HEK293 (cell line): ENCODE data around the gene DNAJC10.

Experiments
- CTCF ChIA-PET: fragments of 350-600 bp; formaldehyde crosslinking; extraction: SDS; loops from one replicate; lab custom pipeline; 2021; ENCODE audit warnings: antibody characterized with exemption; lab: Yijun Ruan, JAX
- POLR2A ChIA-PET: fragments of 300-600 bp; formaldehyde crosslinking; extraction: SDS; loops from one replicate; lab custom pipeline; 2020; ENCODE audit warnings: antibody characterized with exemption, inconsistent platforms; lab: Yijun Ruan, JAX
- H3K27ac ChIP-seq: fragments of 200-500 bp; sonication (Bioruptor generic); 2 replicates; pipeline ENCODE4 v1.5.1; 2014; ENCODE audit warnings: low read depth, low read length, control low read depth, inconsistent platforms; ENCODE audit errors: extremely low read depth
- H3K36me3 ChIP-seq, 2 experiments: fragments of 200-500 bp in 1 of 2; sonication (Bioruptor generic) in 1 of 2; 1 replicate in 1 of 2; 2 replicates in 1 of 2; pipeline ENCODE4 v1.5.1; 2014 to 2017; ENCODE audit warnings: inconsistent platforms in 2 of 2, low read length in 2 of 2; ENCODE audit not compliant: control insufficient read depth in 2 of 2, insufficient read depth in 1 of 2
- H3K4me1 ChIP-seq: fragments of 200-500 bp; sonication (Bioruptor generic); 2 replicates; pipeline ENCODE4 v1.5.1; 2014; ENCODE audit warnings: mild to moderate bottlenecking, low read length, inconsistent platforms; ENCODE audit not compliant: control insufficient read depth, insufficient read depth
- H3K4me3 ChIP-seq: 2 replicates; pipeline ENCODE4 v1.5.1; 2011; ENCODE audit warnings: low read depth, mild to moderate bottlenecking, control low read depth, low read length, moderate library complexity
- H3K9me3 ChIP-seq: fragments of 200-500 bp; sonication (Bioruptor generic); 2 replicates; pipeline ENCODE4 v1.5.1; 2014; ENCODE audit warnings: low read depth, low read length, inconsistent platforms; ENCODE audit not compliant: control insufficient read depth, insufficient read depth
- CTCF ChIP-seq: fragments of 450-650 bp; formaldehyde crosslinking; IDR thresholded peaks from 2 replicates; pipeline ENCODE4 v1.5.1; 2016; ENCODE audit warnings: missing biosample characterization, missing genetic modification characterization
- KLF17 ChIP-seq: fragments of 450-650 bp; formaldehyde crosslinking; IDR thresholded peaks from 2 replicates; pipeline ENCODE4 v1.5.1; 2016; ENCODE audit warnings: missing biosample characterization, missing genetic modification characterization
- PATZ1 ChIP-seq: fragments of 450-650 bp; formaldehyde crosslinking; IDR thresholded peaks from 2 replicates; pipeline ENCODE4 v1.5.1; 2016; ENCODE audit warnings: missing biosample characterization, missing genetic modification characterization
- REST ChIP-seq: fragments of 450-650 bp; formaldehyde crosslinking; IDR thresholded peaks from 2 replicates; pipeline ENCODE4 v1.5.1; 2016; ENCODE audit warnings: missing biosample characterization, missing genetic modification characterization
- ZNF16 ChIP-seq: fragments of 450-650 bp; formaldehyde crosslinking; IDR thresholded peaks from 2 replicates; pipeline ENCODE4 v1.5.1; 2016; ENCODE audit warnings: low read depth, missing biosample characterization, missing genetic modification characterization
- ZNF19 ChIP-seq: fragments of 450-650 bp; formaldehyde crosslinking; IDR thresholded peaks from 2 replicates; pipeline ENCODE4; 2016; ENCODE audit warnings: missing biosample characterization, missing genetic modification characterization, low read depth
- ZNF211 ChIP-seq: fragments of 450-650 bp; formaldehyde crosslinking; IDR thresholded peaks from 2 replicates; pipeline ENCODE4 v1.5.1; 2016; ENCODE audit warnings: low read depth, missing biosample characterization, missing genetic modification characterization
- ZNF239 ChIP-seq: fragments of 450-650 bp; formaldehyde crosslinking; IDR thresholded peaks from 2 replicates; pipeline ENCODE4 v1.5.1; 2016; ENCODE audit warnings: missing biosample characterization, missing genetic modification characterization
- ZNF335 ChIP-seq: fragments of 450-650 bp; formaldehyde crosslinking; conservative IDR thresholded peaks from 2 replicates; pipeline ENCODE4 v1.5.1; 2016; ENCODE audit warnings: missing biosample characterization, missing genetic modification characterization
- ZNF404 ChIP-seq: fragments of 450-650 bp; formaldehyde crosslinking; IDR thresholded peaks from 2 replicates; pipeline ENCODE4 v1.5.1; 2017; ENCODE audit warnings: missing biosample characterization, missing genetic modification characterization
- ZNF473 ChIP-seq: fragments of 450-650 bp; formaldehyde crosslinking; IDR thresholded peaks from 2 replicates; pipeline ENCODE4 v1.5.1; 2017; ENCODE audit warnings: missing biosample characterization, missing genetic modification characterization
- ZNF48 ChIP-seq: fragments of 450-650 bp; formaldehyde crosslinking; IDR thresholded peaks from 2 replicates; pipeline ENCODE4 v1.5.1; 2016; ENCODE audit warnings: missing biosample characterization, missing genetic modification characterization
- ZNF548 ChIP-seq: fragments of 450-650 bp; formaldehyde crosslinking; IDR thresholded peaks from 2 replicates; pipeline ENCODE4 v1.5.1; 2016; ENCODE audit warnings: missing biosample characterization, missing genetic modification characterization
- ZNF621 ChIP-seq: fragments of 450-650 bp; formaldehyde crosslinking; IDR thresholded peaks from 2 replicates; pipeline ENCODE4 v1.5.1; 2017; ENCODE audit warnings: missing biosample characterization, missing genetic modification characterization
- ZNF624 ChIP-seq: fragments of 450-650 bp; formaldehyde crosslinking; IDR thresholded peaks from 2 replicates; pipeline ENCODE4 v1.5.1; 2017; ENCODE audit warnings: missing biosample characterization, missing genetic modification characterization
- ZNF645 ChIP-seq: fragments of 450-650 bp; formaldehyde crosslinking; IDR thresholded peaks from 2 replicates; pipeline ENCODE4; 2016; ENCODE audit warnings: missing biosample characterization, missing genetic modification characterization
- ZNF658 ChIP-seq: fragments of 450-650 bp; formaldehyde crosslinking; IDR thresholded peaks from 2 replicates; pipeline ENCODE4; 2016; ENCODE audit warnings: missing biosample characterization, missing genetic modification characterization

DNAJC10 gene

GRCh38 chr2:182672466-182673165 lies 43.4 kb upstream of the DNAJC10 start:
- Histone ChIP-seq H3K27ac (no peak overlapping the region), H3K4me3 (no peak overlapping the region), H3K36me3 (no peaks in the 10 kb centered on the region), H3K9me3 (no peaks in the 10 kb centered on the region), H3K4me1 (peaks cover 9% of the 10 kb centered on the region)
- TF ChIP-seq ZNF335 (tag by site-specific recombination) (peak; percentile 44; the same call in 1 of the 2 replicates), REST (tag by site-specific recombination) (no peak), ZNF19 (no peak), ZNF658 (no peak)
- CTCF ChIA-PET = interaction anchor here (0.5 to 0.7 kb wide), 2 partner anchors 12 to 102 kb away, joined by 3 read pairs; no protein-coding TSS in a partner anchor
- POLR2A ChIA-PET = no interaction called here

GRCh38 chr2:182680837-182681236 lies 35.2 kb upstream of the DNAJC10 start:
- no peak overlapping the region for H3K27ac ChIP-seq
- POLR2A ChIA-PET = no interaction called here
- no peaks in the 10 kb centered on the region for H3K4me1 ChIP-seq
- CTCF ChIA-PET = no interaction called here
- no peak overlapping the region for H3K4me3 ChIP-seq
- H3K36me3 ChIP-seq = no peaks in the 10 kb centered on the region
- TF ChIP-seq PATZ1 (tag by site-specific recombination) (no peak), ZNF621 (tag by site-specific recombination) (no peak), ZNF645 (tag by site-specific recombination) (no peak), ZNF48 (tag by site-specific recombination) (no peak), ZNF548 (tag by site-specific recombination) (no peak), ZNF16 (no peak), ZNF473 (tag by site-specific recombination) (no peak), CTCF (no peak), ZNF239 (no peak), ZNF404 (no peak), KLF17 (no peak), ZNF624 (tag by site-specific recombination) (no peak), ZNF211 (tag by site-specific recombination) (no peak)
- H3K9me3 ChIP-seq = no peaks in the 10 kb centered on the region
